Activated T-helper 2 cell treated with anti-CD3 and anti-CD28 coated beads, Interferon-gamma antibody, Interleukin-2, Interleukin-4, amounts not matched to agents 10 μg/mL and 5 μg/mL and 100 μg/mL, durations not matched to agents 14 hours and 24 hours and 36 hours (primary cell): Measurements from ENCODE around the gene TMEM61. TPM values are rescaled to one million over a fixed set of nuclear protein-coding genes. Genes with fewer than 3 reads are reported as not detected.
"Not testable (repeated sequence)": the region's sequence is repeated elsewhere in the genome, so short reads cannot be mapped to it uniquely, and the experiment has no call there.

Experiments
- DNase-seq: peaks from one replicate; pipeline ENCODE4 v3.0.0; 2021; ENCODE audit warnings: low spot score
- H3K27ac Mint-ChIP-seq: one replicate; pipeline ENCODE4 v1.8.0; 2021; ENCODE audit warnings: mixed read lengths
- H3K27me3 Mint-ChIP-seq: one replicate; pipeline ENCODE4 v1.8.0; 2021; ENCODE audit warnings: low read depth, mixed read lengths
- H3K36me3 Mint-ChIP-seq: one replicate; pipeline ENCODE4 v1.8.0; 2021; ENCODE audit warnings: low read depth, mixed read lengths
- H3K4me1 Mint-ChIP-seq: one replicate; pipeline ENCODE4 v1.8.0; 2021; ENCODE audit warnings: low read depth, mixed read lengths
- H3K4me3 Mint-ChIP-seq: one replicate; pipeline ENCODE4 v1.8.0; 2021; ENCODE audit warnings: low read depth, mild to moderate bottlenecking, moderate library complexity, mixed read lengths
- H3K9me3 Mint-ChIP-seq: one replicate; pipeline ENCODE4 v1.8.0; 2021; ENCODE audit warnings: mixed read lengths
- intact Hi-C: fragments of 100-400 bp; cut with micrococcal nuclease; formaldehyde crosslinking; loops from one replicate; pipeline ENCODE4 v1.15.1; 2023
- total RNA-seq: library from RNA; stranded (reverse); gene quantifications from 2 replicates; pipeline ENCODE4 v1.2.3, GENCODE V29; 2022

The TMEM61 gene
- total RNA-seq, 1 donor from 2014 or later = 0.16 TPM

DNA sequence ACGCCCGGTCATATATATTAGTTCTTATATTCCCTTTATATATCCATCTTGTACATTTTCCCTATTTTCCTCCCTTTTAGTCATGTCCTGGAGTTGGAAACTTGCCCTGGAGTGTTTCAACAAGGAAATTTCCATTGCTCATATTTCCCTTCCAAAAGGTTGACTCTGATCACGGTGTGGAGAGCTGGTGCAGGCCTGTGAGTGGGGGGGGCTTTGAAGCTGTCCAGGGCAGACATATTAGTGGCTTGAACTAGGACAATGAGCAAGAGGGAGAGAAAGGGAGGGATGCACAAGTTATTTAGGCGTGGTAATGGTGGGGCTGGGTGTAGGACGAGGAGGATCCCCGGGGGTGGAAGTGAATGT is 30.4 kb upstream of the TMEM61 start:
- no peak overlapping the region for H3K4me3 Mint-ChIP-seq
- H3K27me3 Mint-ChIP-seq = peaks cover 3% of the 10 kb centered on the region
- H3K9me3 Mint-ChIP-seq = no peaks in the 10 kb centered on the region
- intact Hi-C loops = loop anchor here (1.0 to 2.0 kb wide), 3 partner anchors 41 to 73 kb away; no protein-coding TSS in a partner anchor
- no peak for DNase-seq
- H3K4me1 Mint-ChIP-seq = peaks cover 12% of the 10 kb centered on the region
- H3K27ac Mint-ChIP-seq = no peak overlapping the region
- no peaks in the 10 kb centered on the region for H3K36me3 Mint-ChIP-seq

DNA sequence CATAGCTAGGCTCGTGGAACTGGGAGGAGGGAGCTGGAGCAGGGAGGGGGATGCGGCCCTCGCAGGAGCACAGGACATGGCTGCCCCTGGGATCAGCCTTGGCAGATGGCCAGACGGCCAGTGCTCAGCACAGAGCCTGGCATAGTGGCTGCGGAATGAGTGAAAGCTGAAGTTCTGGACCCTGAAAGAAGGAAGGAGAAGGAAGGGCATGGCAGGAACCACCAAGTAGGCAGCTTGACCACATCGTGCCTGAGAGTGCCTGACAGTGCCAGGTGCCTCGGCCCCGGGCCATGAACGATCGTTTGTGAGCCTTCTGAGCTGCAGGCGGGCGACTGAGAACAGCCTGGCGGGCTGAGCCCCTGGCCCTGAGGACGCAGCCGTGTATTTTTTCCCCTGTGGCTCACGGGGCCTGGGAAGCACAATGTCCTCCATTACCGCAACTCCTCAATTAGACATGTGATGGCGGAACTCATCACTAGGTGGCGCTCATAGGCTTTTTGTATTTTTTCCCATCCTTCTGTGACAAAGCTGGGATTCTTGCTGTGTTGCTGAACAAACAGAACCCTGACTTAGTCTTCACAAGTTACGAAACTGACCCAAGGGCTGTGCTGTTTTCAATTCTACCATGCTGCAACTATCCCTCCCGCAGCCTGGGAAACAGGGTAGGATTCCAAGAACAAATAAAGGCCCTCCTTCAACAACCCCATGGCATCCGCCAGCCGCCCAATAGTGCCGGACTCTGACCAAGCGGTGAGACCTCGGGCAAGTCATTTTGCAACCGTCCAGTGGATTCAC is 29.9 kb upstream of the TMEM61 start:
- H3K27ac Mint-ChIP-seq = no peak overlapping the region

DNA sequence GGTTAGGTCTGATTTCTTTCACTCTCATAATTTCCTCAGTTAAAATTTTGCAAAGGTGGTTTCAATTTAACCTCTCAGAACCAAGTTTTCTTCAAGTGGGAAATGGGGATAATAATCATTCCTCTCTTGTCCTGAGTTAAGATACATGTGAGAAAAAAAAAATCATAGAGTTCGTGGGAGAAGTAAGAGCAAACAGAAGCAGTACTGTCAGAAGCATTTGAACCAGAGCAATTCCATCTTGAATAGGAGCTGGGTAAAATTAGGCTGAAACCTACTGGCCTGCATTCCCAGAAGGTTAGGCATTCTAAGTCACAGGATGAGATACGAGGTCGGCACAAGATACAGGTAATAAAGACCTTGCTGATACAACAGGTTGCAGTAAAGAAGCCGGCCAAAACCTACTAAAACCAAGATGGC is 28.6 kb upstream of the TMEM61 start:
- Mint-ChIP-seq H3K4me1 (peaks cover 7% of the 10 kb centered on the region), H3K27me3 (peaks cover 10% of the 10 kb centered on the region), H3K36me3 (no peaks in the 10 kb centered on the region), H3K9me3 (no peaks in the 10 kb centered on the region), H3K27ac (no peak overlapping the region), H3K4me3 (no peak overlapping the region)
- no peak for DNase-seq
- intact Hi-C loops = loop anchor here (2.0 kb wide), 1 partner anchor 71 kb away; no protein-coding TSS in a partner anchor

More for the DNA sequence above, 29.9 kb upstream of the TMEM61 start:
- DNase-seq = peak; percentile 48
- Mint-ChIP-seq H3K9me3 (no peaks in the 10 kb centered on the region), H3K4me1 (peaks cover 7% of the 10 kb centered on the region), H3K4me3 (no peak overlapping the region), H3K27me3 (peaks cover 6% of the 10 kb centered on the region), H3K36me3 (no peaks in the 10 kb centered on the region)
- intact Hi-C loops = loop anchor here (1.0 to 2.0 kb wide), 3 partner anchors 41 to 72 kb away; no protein-coding TSS in a partner anchor

DNA sequence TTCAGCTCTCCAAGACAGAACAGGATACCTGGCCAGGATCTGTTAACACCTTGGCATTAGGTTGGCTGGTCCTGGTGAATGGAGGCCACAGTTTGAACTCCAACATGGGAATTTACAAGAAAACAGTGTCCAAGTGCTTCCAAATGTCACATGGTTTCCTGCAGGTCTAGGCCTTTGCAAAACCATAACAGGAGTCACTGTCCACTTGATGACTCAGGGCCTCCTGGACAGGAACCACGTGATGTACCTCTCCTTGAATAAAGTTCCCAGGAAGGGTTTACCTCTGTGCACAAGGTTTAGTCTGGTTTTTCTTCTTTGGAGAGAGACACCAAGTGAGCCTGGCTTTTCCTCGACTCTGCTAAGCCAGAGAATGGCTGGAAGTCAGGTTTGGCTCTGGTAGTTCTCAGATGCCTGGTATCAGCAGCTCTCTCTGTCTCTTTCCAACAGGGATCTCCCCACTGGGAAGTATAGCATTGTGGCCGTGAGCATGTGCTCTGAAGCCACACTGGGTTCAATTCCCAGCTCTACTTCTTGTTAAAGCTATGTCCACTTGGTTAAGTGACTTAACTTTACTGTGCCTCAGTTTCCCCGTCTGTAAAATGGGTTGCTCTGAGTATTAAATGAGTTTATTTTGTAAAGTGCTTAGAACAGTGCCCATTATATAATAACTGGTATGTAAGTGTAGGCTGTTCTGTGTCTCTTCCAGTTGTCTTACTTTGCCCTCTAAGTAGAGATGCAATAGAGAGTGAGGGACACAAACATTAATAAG is 27.3 kb upstream of the TMEM61 start:
- H3K27me3 Mint-ChIP-seq = peaks cover 10% of the 10 kb centered on the region
- H3K27ac Mint-ChIP-seq = no peak overlapping the region
- no peak for DNase-seq
- H3K9me3 Mint-ChIP-seq = peaks cover 3% of the 10 kb centered on the region
- peaks cover 7% of the 10 kb centered on the region for H3K4me1 Mint-ChIP-seq
- H3K4me3 Mint-ChIP-seq = no peak overlapping the region
- H3K36me3 Mint-ChIP-seq = no peaks in the 10 kb centered on the region
- intact Hi-C loops = no loop called here

DNA sequence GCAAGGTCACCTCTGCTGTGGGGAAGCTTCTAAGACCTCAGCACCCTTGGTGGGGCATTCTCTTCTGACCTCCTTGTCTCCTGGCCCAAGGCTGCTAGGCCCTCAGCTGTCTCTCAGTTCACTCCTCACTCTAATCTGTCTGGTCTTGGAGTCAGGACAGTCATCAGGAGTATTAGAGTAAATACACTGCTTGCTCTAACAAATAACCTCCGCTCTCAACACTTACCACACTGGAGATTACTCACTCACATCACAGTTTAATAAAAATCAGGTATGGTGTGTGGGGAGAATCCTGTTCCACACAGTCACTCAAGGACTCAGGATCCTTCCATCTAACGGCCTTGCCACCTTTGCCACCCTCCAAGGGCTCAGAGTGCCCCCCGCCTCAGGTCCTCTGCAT is 26.6 kb upstream of the TMEM61 start:
- Mint-ChIP-seq H3K9me3 (peaks cover 7% of the 10 kb centered on the region), H3K4me3 (no peak overlapping the region), H3K36me3 (no peaks in the 10 kb centered on the region), H3K4me1 (peaks cover 6% of the 10 kb centered on the region), H3K27me3 (peaks cover 14% of the 10 kb centered on the region), H3K27ac (no peak overlapping the region)
- intact Hi-C loops = no loop called here
- DNase-seq = no peak

DNA sequence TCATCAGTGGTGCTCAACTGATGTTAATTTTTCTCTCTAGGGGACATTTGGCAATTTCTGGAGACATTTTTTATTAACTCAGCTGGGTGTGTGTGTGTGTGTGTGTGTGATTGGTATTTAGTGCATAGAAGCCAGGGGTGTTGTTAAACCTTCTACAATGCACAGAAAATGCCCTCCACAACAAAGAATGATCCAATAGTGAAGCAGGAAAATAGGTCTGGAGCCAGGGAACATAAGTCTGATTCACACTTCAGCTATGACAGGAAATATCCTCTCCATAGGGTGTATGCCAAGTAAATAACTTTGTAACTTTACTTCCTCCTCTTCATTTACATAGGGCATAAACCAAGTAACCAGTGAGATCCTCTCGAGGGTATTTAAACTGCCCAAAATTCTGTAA is 25.1 kb upstream of the TMEM61 start:
- no peaks in the 10 kb centered on the region for H3K36me3 Mint-ChIP-seq
- DNase-seq = no peak
- intact Hi-C loops = no loop called here
- H3K4me1 Mint-ChIP-seq = peaks cover under 1% of the 10 kb centered on the region
- no peak overlapping the region for H3K27ac Mint-ChIP-seq
- H3K9me3 Mint-ChIP-seq = peaks cover 9% of the 10 kb centered on the region
- peaks cover 19% of the 10 kb centered on the region for H3K27me3 Mint-ChIP-seq
- H3K4me3 Mint-ChIP-seq = no peak overlapping the region

DNA sequence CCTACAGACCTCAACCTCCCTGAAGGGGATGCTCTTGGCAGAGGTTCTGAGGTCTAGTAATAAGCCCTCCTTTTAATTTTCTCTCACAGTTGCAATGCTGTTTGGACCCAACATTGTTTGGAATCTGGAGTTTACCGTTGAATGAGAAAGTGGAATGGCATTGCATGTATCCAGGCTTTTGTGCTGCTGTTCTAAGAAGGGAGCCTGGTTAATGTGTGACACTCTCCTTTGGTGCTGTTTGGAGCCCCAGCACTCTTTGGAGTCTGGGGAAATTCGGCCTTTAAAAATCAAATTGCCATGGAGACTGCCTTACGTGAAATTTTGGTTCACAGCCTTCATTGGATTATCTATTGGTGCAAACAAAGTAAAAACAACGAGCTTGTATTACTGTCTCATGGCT is 23.7 kb upstream of the TMEM61 start:
- DNase-seq = no peak
- Mint-ChIP-seq H3K36me3 (no peaks in the 10 kb centered on the region), H3K4me3 (no peak overlapping the region), H3K9me3 (peaks cover 9% of the 10 kb centered on the region), H3K27ac (no peak overlapping the region), H3K27me3 (peaks cover 19% of the 10 kb centered on the region), H3K4me1 (no peaks in the 10 kb centered on the region)
- intact Hi-C loops = no loop called here

DNA sequence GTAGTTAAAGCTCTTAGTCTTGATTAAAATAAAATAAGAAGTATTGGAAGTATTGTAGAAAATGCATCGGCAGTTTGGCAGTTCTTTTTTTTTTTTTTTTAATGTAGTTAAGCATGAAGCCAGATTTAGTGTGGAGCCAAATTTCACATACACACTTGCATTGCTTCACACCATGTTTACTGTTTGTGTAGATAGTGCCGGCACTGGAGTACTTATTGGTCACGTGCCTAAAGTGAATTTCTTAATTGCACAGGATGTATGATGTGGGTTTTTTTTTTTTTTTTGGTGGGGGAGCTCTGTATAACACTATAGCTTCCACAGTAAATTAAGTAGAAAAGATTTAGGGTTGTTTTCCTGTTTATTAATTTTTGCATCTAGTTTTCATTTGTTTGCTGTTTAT is 21.2 kb upstream of the TMEM61 start:
- Mint-ChIP-seq H3K4me3 (no peak overlapping the region), H3K4me1 (no peaks in the 10 kb centered on the region), H3K27ac (no peak overlapping the region), H3K36me3 (no peaks in the 10 kb centered on the region), H3K27me3 (peaks cover 18% of the 10 kb centered on the region), H3K9me3 (peaks cover 9% of the 10 kb centered on the region)
- DNase-seq = no peak
- intact Hi-C loops = no loop called here

DNA sequence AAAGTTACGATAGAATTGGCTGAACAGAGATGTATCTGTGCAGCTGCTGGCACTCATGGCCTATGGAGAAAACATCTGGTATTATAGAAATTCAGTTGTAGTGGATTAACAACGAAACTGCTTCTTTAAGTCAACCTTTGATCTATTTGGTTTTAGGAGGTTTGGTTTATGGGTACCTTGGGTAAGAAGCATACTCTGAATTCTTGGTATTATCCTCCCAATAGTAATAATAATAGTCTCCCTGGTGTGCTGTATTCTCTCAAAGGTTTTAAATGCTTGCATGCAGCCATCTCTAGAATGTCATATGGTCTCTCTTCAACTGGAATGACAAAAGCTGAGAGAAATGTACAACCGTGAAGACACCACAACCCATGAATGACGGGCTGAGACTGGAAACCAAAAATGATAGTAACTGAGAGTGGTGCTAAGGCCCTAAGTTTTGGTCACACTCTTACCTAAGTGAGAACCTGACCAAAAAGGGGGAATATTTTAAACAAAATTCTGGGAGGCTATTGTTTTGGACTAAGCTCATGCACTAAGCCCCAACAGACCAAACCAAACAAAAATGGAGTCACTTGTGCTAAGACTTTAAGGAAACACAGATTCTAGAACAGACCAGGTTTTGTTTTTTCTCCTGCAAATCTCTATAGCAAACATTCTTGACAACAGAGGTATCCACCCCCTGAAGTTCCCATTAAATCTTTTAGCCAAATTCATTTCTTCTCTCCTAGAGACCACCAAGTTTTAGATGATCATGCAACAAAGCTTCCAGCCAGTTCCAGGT is 17.6 kb upstream of the TMEM61 start:
- Mint-ChIP-seq H3K4me3 (no peak overlapping the region), H3K36me3 (no peaks in the 10 kb centered on the region), H3K27ac (no peak overlapping the region), H3K27me3 (peaks cover 15% of the 10 kb centered on the region), H3K4me1 (peaks cover 5% of the 10 kb centered on the region), H3K9me3 (peaks cover 6% of the 10 kb centered on the region)
- DNase-seq = no peak
- intact Hi-C loops = no loop called here

DNA sequence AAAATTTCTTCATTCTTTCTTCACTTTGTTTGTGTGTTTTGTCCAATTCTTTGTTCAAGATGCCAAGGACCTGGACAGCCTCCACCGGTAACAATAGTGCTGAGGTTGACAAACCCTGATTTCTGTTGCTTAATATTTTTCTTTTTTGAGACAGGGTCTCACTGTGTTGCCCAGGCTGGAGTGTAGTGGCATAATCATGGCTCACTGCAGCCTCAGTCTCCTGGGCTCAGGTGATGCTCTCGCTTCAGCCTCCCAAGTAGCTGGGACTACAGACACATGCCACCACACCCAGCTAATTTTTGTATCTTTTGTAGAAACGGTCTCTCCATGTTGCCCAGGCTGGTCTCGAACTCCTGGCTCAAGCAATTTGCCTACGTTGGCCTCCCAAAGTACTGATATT is 16.6 kb upstream of the TMEM61 start:
- H3K36me3 Mint-ChIP-seq, H3K9me3 Mint-ChIP-seq, intact Hi-C loops, H3K27ac Mint-ChIP-seq, H3K4me3 Mint-ChIP-seq, H3K4me1 Mint-ChIP-seq, DNase-seq: not testable (repeated sequence)
- H3K27me3 Mint-ChIP-seq = peaks cover 11% of the 10 kb centered on the region

DNA sequence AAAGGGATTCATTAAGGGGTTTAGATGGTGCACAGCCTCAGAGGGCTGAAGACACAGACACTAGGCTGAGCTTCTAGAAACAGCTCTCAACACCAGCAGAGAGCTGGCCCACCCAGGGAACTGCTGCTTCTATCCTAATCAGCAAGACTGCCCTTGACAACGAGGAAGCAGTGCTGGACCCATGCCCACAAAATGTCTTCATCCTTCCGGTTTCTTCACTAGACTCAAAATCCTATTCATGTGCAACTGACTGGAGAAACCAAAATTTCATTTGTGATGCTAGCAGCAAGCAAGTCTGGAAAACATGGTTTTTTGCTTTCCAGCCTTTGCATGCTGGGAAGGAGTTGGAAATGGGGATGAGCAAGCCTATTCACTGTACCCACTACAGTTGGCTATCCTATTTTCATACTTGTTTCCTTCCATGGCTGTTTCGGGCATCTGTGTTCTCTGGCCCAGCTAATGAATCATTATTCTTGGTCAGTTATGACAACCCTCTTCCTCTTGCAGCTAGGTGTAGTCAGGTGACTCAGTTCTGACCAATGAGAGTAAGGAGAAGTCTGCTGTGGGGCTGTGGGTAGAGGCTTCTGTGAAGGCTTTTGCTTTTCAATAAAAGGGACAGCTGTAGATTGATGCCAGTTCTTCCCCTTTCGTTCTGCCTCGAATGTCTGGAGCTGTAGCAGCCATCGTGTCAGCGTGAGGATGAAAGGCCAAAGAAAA is 14.6 kb upstream of the TMEM61 start:
- Mint-ChIP-seq H3K4me1 (peaks cover 5% of the 10 kb centered on the region), H3K27me3 (peaks cover 8% of the 10 kb centered on the region), H3K9me3 (no peaks in the 10 kb centered on the region), H3K36me3 (no peaks in the 10 kb centered on the region), H3K27ac (no peak overlapping the region), H3K4me3 (no peak overlapping the region)
- no peak for DNase-seq
- intact Hi-C loops = no loop called here

DNA sequence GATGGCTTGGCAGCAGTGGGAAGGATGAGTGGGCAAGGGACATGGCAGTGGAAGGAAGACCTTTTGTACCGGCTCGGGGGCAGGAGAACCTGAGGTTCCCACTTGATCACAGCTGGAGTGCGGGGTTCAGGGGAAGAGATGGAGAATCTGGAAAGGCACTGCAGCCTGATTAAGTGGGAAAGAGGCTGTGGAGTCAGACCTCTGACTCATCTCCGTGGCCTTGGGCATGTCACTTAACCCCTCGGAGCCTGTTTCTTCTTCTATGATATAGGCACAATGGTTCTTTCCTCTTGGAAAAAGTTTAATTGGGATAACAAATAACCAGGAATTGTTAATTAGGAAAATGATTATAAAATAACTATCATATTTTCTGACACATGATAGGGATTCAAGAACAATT is 13.1 kb upstream of the TMEM61 start:
- Mint-ChIP-seq H3K27me3 (peaks cover 9% of the 10 kb centered on the region), H3K4me1 (peaks cover 10% of the 10 kb centered on the region), H3K4me3 (no peak overlapping the region), H3K36me3 (no peaks in the 10 kb centered on the region), H3K27ac (no peak overlapping the region), H3K9me3 (no peaks in the 10 kb centered on the region)
- intact Hi-C loops = no loop called here
- DNase-seq = no peak
